Left colon (tissue), 2 donors: ENCODE measurements around the gene YTHDF1. TPM values are rescaled to one million over a fixed set of nuclear protein-coding genes. Genes with fewer than 3 reads are reported as not detected.
A peak's percentile ranks its signal among the peaks of the same experiment; 100 is the strongest.

Source experiments
- ATAC-seq: fragments of 200-7000 bp; cut with Tn5 transposase; one replicate; pipeline ENCODE4 v1.9.1; 2020; ENCODE audit warnings: mild to moderate bottlenecking, moderate library complexity
- DNase-seq, 2 donors: peaks; one replicate each; pipeline ENCODE4 v3.0.0-alpha.2; 2020
- intact Hi-C, 2 donors: fragments of 100-400 bp; cut with DNase I in 1 of 2; cut with micrococcal nuclease in 1 of 2; formaldehyde crosslinking; loops; one replicate each; pipeline versions ENCODE4 v1.11.2 to v1.14.0; 2022; cut with DNase I, micrococcal nuclease
- total RNA-seq, 2 donors: library from RNA; stranded (reverse); fragmentation: NEBNext Ultra II Directional; extraction: Animal tissue kit (Norgen Biotek cat#: 25700); gene quantifications; one replicate each; pipeline ENCODE4 v1.2.1, GENCODE V29; 2021
- donor health status: DM: no; HTN: no; CAD: no.
- donor health status: DM: yes; HTN: yes; CAD: no.

The YTHDF1 gene
- total RNA-seq, 2 donors from 2014 or later: 32.8 to 37.8 TPM

DNA sequence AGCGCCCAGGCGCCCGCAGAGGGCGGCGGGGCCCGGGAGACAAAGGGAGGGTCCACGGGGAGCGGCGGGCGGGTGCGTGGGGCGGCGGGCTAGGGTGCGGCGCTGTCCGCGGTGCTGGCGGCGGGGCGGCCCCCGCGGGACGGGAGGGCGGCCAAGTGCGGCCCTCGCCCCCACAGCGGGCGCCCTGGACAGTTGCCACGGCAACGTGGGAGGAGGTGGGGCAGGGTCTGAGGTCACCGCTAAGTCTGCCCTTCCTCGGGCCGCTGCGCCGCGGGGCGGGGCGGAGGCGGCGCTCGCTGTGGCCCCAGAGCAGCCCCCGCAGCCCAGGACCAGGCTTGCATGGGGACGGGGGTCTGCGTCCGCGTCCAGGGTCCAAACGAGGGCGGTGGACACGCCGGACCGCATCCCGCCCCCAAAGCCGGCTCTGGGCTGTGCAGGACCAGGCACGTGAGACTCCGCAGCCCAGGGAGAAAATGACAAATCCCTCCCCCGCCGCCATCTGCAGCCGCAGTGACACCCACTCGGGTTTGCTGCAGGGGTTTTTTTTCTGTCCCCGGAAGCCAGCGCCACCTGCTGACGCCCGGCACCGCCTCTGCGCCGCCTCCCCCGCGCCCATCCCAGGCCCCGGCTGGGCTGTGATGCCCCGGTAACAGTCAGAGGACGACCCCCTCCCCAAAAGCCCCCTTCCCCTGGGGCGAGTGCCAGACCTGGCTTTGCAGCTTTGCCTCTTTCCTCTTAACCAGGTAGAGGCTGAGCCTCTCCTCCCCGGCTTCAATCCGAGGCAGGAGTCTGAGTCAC, 36.8 kb downstream of the YTHDF1 start:
- peak; percentile 44 for ATAC-seq
- DNase-seq: peak in 1 of 2 donors; percentile 59

DNA sequence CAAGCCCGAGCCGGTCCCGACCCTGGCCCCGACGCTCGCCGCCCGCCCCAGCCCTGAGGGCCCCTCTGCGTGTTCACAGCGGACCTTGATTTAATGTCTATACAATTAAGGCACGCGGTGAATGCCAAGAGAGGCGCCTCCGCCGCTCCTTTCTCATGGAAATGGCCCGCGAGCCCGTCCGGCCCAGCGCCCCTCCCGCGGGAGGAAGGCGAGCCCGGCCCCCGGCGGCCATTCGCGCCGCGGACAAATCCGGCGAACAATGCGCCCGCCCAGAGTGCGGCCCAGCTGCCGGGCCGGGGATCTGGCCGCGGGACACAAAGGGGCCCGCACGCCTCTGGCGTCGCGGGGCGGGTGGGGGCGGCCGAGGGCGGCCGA, 37.5 kb downstream of the YTHDF1 start:
- intact Hi-C loops: no loop called here
- DNase-seq (no peak), ATAC-seq (no peak)

More for the DNA sequence above, 36.8 kb downstream of the YTHDF1 start:
- intact Hi-C loops: no loop called here

DNA sequence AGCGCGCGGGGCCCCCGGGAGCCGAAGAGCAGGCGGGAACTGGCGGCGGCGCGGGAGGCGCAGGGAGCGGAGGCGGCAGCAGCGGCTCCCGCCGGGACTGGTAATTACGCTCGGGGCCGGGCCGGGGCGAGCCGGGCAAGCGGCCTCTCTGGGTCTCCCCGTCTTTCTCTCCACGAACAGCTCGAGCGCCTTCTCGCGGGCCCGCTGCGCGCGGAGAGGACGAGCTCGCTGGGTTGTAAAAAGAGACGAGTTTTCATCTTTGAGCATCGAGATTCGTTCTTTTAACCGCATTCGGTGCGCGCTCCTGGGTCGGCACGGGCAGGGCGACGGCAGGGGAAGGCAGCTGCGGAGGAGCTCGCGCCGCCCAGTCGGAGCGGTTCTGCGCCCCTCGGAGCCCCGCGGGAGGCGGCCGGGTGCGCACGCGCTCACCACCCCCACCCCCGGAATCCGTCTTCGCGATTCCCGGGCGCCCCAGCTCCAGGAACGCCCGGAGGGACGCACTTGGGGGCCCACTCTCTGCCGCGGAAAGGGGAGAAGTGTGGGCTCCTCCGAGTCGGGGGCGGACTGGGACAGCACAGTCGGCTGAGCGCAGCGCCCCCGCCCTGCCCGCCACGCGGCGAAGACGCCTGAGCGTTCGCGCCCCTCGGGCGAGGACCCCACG, 38.0 kb downstream of the YTHDF1 start:
- intact Hi-C loops: no loop called here

DNA sequence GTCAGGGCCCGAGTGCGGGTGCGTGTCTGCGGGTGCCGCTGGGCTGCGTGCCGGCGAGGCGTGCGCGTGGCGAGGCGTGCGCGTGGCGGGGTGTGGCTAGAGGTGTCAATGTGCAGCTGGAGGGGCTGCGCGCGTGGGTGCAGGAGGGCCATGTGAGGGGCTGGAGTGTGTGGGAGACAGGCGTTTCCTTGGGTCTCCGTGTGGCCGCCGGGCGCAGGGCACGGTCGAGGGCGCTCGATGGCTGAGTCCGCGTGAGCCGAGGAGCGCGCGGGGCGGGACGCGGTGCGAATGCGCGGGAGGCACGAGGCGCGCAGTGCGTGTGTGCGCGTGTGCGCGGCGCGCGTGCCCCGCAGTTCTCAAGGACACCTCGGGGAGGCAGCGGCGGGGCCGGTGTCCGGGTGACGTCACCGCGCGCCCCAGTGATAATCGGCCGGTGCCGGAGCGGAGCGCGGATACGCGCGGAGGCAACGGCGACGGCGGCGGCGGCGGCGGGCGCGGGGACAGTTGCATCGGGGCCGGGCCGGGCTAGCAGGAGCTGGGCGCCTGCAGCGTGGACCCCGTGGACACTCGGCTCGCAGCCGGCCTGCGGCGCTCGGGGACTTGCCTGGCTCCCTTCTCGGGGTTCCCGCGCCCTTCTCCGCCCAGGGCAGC, 38.7 kb downstream of the YTHDF1 start:
- no peak for ATAC-seq
- no peak for DNase-seq
- intact Hi-C loops: no loop called here

More for the DNA sequence above, 38.0 kb downstream of the YTHDF1 start:
- DNase-seq (no peak), ATAC-seq (no peak)

DNA sequence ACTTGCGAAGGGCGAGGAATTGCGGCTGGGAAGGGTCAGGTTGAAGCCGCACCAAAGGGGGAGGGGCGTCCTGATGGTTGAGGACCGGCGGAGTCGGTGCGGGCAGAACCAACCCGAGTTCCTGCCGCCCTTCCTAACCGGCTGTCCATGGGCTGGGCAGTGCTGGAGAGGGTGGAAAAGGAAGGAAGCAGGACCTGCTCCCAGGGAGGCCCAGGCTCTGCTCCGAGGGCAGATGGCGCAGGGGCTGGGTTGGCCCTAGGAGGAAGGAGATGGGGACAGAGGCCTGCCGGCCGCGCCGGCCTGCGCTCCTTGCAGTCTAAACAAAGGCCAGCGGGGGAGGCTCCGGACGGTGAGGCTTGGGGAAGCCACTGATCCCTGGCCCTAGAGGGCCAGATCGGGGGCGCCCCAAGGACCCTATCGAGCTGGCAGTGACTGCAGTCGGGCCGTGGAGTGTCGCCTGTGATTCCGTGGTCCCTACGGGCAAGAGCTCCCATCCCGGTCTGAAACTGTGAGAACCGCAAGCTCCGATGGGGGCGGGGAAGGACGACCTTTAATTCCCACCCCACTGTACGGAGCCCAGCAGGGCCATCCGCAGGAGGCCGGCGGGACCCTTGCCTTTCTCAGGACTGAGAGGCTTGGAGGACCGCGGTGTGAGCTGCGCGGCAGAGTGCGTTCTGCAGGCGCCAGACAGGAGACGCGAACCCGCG, 39.4 kb downstream of the YTHDF1 start:
- ATAC-seq (no peak), DNase-seq (no peak)
- intact Hi-C loops: no loop called here

DNA sequence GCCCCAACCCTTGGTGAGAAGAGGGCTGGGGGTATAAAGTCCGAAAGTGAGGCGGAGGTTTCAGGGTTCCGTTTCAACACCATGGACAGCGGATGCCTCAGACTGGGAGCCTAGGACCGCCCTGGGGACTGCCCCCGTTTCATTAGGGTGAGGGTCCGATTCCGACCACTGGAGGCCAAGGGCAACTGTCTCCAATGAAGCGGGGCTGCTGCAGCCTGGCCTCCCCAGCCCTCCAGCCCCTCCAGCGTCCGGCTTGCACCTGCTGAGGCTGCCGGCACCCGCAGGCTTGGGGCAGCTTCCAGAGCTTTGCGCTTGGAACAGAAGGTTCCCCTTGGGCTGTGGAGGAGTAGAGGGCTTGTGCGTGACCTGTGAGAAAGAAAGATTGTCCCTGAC, 39.9 kb downstream of the YTHDF1 start:
- intact Hi-C loops: no loop called here

DNA sequence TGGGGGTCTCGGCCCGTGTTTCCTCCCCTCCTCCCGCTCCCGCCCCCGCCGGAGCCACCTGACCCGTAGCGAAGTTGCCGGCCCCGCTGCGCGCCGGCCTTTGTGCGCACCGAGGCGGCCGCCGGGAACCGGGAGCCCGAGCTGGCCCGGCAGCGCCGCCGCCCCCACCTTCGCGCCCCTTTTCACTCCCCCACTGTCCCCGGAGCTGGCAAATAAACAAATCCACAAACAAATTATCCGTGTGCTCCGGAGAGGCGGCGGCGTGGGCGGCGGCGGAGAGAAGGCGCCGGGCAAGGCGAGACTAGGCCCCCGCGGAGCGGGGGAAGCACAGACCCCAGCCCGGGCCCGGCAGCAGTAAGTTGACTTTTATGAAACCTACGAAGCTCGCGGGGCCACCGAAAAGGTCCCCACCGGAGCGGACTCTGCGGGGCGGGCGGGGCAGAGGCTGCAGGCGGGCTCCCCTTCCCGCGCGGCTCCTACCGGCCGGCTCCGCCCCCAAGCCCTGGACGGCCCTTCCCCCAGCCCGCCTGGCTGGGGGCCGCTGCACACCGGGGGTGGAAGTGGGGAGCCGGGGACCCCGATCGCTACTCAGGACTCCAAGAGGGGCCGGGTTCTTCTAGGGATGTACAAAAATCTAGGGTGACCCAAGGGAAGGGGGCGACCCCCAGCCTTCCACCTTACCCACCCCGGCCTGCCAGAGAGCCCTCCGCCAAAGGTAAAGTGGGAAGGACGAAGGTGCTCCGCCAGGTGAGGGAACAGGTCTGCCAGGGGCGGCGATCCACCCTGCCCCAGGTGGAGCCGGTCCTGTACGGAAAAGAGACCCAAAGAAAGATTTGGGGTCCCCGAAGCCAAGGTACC, 40.7 kb downstream of the YTHDF1 start:
- intact Hi-C loops: no loop called here
- DNase-seq: no peak
- ATAC-seq: no peak

More for the DNA sequence above, 39.9 kb downstream of the YTHDF1 start:
- ATAC-seq: no peak
- DNase-seq: no peak

DNA sequence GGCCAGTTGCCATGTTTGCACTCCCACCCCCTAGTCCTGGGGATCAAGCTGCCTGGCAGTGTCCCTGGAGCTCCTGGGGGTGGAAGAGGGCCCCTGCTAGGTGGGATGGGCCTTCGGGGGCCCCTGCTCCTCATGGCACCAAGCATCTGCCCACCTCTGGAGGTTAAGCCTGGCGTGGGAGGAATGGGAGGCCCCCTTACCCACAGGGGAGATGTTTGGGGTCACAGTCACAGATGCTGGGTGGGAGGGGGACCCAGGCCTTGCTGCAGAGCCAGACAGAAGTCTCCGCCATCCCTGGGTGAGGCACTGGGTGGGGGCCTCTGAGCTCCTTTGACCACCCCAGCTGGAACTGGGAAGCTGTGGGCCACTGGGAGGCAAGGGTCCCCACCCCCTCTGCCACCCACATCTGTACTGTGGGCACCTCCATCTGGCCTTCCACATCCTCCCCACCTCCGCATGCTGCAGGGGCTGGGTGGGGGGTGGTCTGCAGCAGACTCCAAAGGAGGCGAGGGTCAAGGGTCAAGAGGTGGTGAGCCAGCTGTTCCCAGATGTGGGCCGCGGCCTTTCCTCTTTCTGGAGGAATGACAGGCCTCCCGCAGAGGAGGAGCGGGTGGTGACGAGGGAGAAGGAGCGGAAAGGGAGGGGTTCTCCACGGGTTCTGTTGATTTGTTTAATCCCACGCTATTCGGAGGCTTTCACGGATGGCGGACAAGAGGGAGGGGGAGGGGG, 41.5 kb downstream of the YTHDF1 start:
- no peak for ATAC-seq
- no peak for DNase-seq
- intact Hi-C loops: no loop called here

DNA sequence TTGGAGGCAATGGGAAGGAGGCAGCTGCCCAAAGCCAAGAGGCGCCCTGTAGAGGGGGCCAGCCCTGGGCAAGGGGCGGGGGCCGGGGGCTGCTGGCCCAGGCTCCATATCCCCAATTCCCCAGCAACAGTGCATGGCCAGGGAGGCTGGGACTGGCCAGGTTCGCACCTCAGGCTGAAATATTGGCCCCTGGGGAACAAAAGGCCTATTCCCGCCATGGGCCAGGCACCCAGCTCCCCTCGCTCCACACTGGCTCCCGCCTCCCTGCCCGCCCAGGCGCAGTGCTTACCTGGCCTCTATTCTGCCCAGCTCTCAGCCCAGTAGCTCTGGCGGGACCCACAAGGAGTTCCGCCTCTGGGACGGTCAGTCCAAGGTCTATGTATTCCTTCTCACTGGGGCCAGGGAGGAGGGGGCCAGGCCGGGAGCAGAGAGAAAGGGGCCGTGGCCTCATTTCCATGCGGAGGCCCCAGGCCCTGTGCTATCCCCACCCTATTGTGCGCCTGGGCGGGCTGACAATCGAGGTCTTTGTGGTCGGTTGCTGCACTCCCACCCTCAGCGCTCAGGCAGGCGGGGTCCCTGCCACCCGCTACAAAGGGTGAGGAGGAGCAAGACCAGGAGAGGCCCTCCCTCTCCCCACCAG, 42.3 kb downstream of the YTHDF1 start:
- no peak for ATAC-seq
- intact Hi-C loops: no loop called here

DNA sequence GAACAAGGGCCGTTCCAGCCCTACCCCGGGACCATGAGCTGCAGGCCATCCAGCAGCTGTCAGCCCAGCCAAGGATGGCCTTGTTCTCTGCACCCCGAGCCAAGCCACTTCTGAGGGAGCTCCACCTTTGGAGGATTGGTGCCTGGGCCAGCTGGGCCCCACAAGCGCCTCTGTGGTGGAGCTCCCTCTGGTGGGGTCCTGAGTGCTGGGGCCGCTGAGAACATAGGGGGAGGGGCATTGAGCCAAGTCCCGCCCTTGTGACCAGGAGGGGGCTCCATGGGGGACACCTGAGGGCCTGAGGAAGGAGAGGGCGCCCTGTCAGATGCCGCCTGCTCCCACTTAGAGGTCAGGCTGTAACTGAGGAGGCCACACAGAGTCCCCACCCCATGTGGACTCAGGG, 43.2 kb downstream of the YTHDF1 start:
- intact Hi-C loops: no loop called here
- no peak for ATAC-seq
- DNase-seq: no peak

More for the DNA sequence above, 42.3 kb downstream of the YTHDF1 start:
- DNase-seq: no peak

DNA sequence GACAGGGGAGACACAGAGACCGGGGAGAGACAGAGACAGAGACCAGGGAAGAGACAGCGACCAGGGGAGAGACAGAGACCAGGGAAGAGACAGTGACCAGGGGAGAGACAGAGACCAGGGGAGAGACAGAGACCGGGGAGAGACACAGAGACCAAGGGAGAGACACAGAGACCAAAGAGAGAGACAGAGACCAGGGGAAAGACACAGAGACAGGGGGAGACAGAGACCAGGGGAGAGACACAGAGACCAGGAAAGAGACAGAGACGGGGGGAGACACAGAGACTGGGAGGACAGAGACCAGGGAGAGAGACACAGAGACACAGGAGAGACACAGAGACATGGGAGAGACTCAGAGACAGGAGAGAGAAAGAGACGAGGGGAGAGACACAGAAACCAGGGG, 43.9 kb downstream of the YTHDF1 start:
- DNase-seq (no peak), ATAC-seq (no peak)
- intact Hi-C loops: no loop called here

DNA sequence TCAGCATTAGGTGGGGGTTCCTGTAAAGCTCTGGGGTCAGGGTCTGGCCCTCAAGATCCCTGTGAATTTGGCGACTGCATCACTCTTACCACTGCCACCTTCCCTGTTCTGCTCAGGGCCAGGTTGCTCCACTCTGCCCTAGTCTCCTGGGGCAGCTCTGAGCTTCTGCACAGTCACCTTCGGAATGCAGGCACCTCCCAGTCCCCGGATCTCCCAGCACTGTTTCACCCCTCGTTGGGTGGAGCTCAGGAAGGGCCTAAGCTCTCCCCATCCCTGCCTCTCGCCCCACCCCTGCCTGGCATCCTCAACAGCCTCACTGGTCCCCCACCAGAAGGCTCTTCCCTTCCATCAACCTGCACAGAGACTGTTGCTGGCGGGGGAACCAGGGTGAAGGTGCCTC, 46.2 kb downstream of the YTHDF1 start:
- intact Hi-C loops: no loop called here
- no peak for DNase-seq
- no peak for ATAC-seq

DNA sequence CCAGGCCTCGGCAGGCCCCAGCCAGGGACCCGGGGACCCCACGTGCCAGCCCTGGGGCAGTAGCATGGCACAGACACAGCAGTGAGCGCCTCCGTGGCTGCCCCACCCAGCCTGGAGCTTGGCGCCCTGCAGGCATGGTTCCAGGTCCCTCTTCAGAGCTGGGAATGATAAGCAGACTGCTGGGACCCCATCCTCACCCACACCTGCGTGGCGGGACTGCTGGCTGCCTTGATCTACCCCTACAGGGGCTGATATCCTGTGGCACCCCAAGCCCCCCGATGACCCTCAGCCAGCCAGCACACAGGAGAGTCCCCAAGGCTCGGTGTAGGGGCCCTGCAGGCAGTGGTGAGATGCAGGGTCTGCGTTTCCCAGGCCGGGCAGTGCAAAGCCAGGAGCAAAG, 47.1 kb downstream of the YTHDF1 start:
- ATAC-seq (no peak), DNase-seq (no peak)
- intact Hi-C loops: no loop called here

DNA sequence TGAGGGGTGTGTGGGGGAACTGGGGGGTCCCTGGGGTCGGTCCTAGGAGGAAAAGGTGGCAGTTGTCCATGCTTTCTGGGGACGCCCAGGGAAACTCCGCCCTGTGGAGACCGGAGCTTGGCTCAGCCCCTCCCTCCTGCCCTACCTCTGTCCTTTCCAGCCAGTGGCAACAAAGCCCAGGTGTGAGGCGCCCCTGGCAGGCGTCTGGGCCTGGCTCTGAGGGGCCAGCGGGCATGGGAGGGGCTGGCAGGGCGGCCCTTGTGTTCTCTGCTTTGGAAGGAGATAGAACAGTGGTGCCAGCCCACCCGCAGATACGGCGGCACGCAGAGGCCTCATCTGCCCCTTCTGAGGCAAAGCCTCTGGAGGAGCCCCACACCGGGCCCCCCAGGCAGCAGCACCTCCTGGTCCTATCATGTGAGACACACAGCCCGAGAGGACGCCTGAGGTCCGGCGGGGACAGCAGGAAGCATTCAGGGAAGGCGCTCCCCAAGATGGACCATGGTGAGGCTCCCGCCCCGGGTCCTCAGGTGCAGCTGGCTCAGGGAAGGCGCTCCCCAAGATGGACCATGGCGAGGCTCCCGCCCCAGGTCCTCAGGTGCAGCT, 47.9 kb downstream of the YTHDF1 start:
- no peak for ATAC-seq

DNA sequence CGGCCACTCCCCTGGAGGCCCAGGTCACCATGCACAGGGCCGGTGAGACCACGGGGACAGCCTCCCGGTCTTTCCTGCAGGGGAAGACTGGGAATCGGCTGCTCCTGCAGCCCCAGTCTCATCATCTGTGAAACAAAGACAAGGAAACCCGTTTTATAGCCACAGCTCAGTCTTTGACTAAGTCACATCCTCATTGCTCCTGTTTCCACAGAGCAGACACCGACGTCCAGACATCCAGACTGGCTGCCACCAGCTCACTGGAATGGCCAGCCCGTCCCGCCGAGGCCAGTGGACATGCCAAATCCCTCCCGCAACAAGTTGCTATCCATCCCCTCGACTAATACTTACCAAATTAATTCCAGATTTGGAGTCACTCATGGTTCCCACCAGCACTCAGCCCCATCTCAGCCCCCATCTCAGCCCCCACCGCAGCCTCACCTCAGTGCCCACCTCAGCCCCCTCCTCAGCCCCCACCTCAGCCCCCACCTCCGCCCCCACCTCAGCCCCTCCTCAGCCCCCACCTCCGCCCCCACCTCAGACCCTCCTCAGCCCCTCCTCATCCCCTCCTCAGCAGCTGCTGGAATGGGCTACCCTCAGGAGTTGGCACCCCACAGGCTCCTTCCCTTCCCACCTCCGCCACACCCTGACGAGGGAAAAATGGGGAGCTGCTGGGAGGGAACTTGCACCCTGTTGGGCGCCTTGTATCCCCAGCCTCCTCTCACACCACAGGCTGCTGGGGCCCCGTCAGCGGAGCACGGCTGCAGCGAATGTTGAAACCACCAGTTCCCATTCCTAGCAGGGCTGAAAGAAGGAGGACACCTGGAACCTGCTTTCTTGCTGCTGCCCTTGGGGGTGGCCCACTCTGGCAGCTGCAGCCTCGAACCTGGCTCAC, 48.7 kb downstream of the YTHDF1 start:
- intact Hi-C loops: no loop called here
- no peak for ATAC-seq
- DNase-seq: no peak

More for the DNA sequence above, 47.9 kb downstream of the YTHDF1 start:
- no peak for DNase-seq
- intact Hi-C loops: no loop called here
